Measurements from ENCODE around the gene DCTN4. TPM values are rescaled to one million over a fixed set of nuclear protein-coding genes. Genes with fewer than 3 reads are reported as not detected.

Gene DCTN4
- total RNA-seq, 1 experiment from 2014 or later, result 48.5 TPM

- Histone ChIP-seq H3K9ac (ENCODE audit: extremely low read depth, insufficient read length, low read length) (no peak overlapping the region), H3K18ac (ENCODE audit: insufficient read length, low read depth, low read length) (no peak overlapping the region), H3K4me1 (ENCODE audit: insufficient read depth, low read length) (peaks cover 3% of the 10 kb centered on the region; the same call in 1 of the 2 replicates), H4K5ac (ENCODE audit: insufficient read length, low read depth, low read length) (no peak overlapping the region), H3T11ph (ENCODE audit: low read length) (no peak overlapping the region), H3K4me2 (ENCODE audit: insufficient read depth, insufficient read length, low read length) (no peak overlapping the region), H4K91ac (ENCODE audit: insufficient read length, low read depth, low read length) (no peak overlapping the region), H3K27me3 (ENCODE audit: insufficient read depth, low read length) (no peaks in the 10 kb centered on the region), H2AK5ac (ENCODE audit: insufficient read length, low read length) (no peak overlapping the region), H2BK15ac (ENCODE audit: low read depth, low read length) (no peak overlapping the region), H4K8ac (replicated peaks; ENCODE audit: insufficient read length, low read depth, low read length) (no peak overlapping the region), H2BK20ac (ENCODE audit: low read depth, low read length, poor library complexity, severe bottlenecking) (no peak overlapping the region), H3K23me2 (ENCODE audit: insufficient read length, low read depth, low read length, poor library complexity, severe bottlenecking) (peaks cover 7% of the 10 kb centered on the region), H2AFZ (ENCODE audit: low read length) (no peak overlapping the region), H4K20me1 (ENCODE audit: control insufficient read depth, insufficient read depth, insufficient read length) (no peaks in the 10 kb centered on the region), H3K9me3 (ENCODE audit: control insufficient read depth, low read depth, low read length) (no peaks in the 10 kb centered on the region), H3K56ac (ENCODE audit: insufficient read length, low read depth, low read length) (no peak overlapping the region), H3K27ac (ENCODE audit: insufficient read length, low read depth, low read length) (no peak overlapping the region), H2BK120ac (ENCODE audit: low read depth, low read length, poor library complexity, severe bottlenecking) (no peak overlapping the region), H3K79me1 (ENCODE audit: insufficient read depth, low read depth, low read length, poor library complexity, severe bottlenecking) (no peaks in the 10 kb centered on the region), H3K79me2 (ENCODE audit: insufficient read depth, low read length) (no peaks in the 10 kb centered on the region), H3K23ac (ENCODE audit: insufficient read length, low read depth, low read length) (no peak overlapping the region), H3K4ac (ENCODE audit: low read depth, low read length) (no peak overlapping the region), H2BK12ac (ENCODE audit: insufficient read length, low read depth, low read length) (no peak overlapping the region), H3K14ac (ENCODE audit: insufficient read depth, low read length) (no peak overlapping the region), H2BK5ac (ENCODE audit: insufficient read length, low read length) (no peak overlapping the region)
- peaks cover 4 to 10% (median 5%) of the 10 kb centered on the region in 3 experiments; a peak in 6 of 7 replicates for H3K36me3 Mint-ChIP-seq (ENCODE audit: insufficient read depth in 1 of 3, low read depth in 3 of 3)
- no peaks in the 10 kb centered on the region for H3K9me3 Mint-ChIP-seq
- no peaks in the 10 kb centered on the region for H3K27me3 Mint-ChIP-seq (ENCODE audit: low read depth)
- no CpG with 5 or more reads among the region's 6 CpGs for WGBS (ENCODE audit: extremely low coverage, insufficient read length, low lambda C conversion rate)
- TF ChIP-seq CTCF (conservative IDR thresholded peaks at IDR 0.05), result no peak
- peaks cover 27 to 28% of the 10 kb centered on the region in 2 experiments for H3K4me1 Mint-ChIP-seq
- H3K27ac Mint-ChIP-seq, result no peak overlapping the region
- no peak overlapping the region for H3K4me3 Mint-ChIP-seq
- no peak for DNase-seq
Observed at GRCh38 chr5:150675069-150675468, 83.7 kb downstream of the DCTN4 start.

Measured in H9 (cell line).